Bronchial epithelial cell (primary cell): Measurements from ENCODE around the gene SERPINA3. TPM values are rescaled to one million over a fixed set of nuclear protein-coding genes. Genes with fewer than 3 reads are reported as not detected.

ENCODE experiments used
- DNase-seq: peaks from one replicate; pipeline ENCODE4 v3.0.0-alpha.2; 2010; ENCODE audit warnings: low read depth
- FAIRE-seq: peaks from 2 replicates; lab custom pipeline; 2011; peaks lifted over from hg19 to GRCh38; lab: Jason Lieb, UNC
- H3K27me3 ChIP-seq: 2 replicates; pipeline ENCODE4 v1.5.1; 2011; ENCODE audit warnings: low read length; ENCODE audit not compliant: control insufficient read depth, insufficient read depth
- H3K36me3 ChIP-seq: 2 replicates; pipeline ENCODE4 v1.5.1; 2011; ENCODE audit warnings: low read length; ENCODE audit not compliant: control insufficient read depth, insufficient read depth
- H3K4me3 ChIP-seq: 2 replicates; pipeline ENCODE4 v1.5.1; 2011; ENCODE audit warnings: mild to moderate bottlenecking, low read depth, low read length, control low read depth
- total RNA-seq: library from RNA; depleted of rRNA; stranded (reverse); fragments of >200 nt; gene quantifications from 2 replicates; pipeline ENCODE4 v1.2.1, GENCODE V29; 2014
- TF ChIP-seq, protein P1 (sequence below): IDR thresholded peaks from 2 replicates; pipeline ENCODE4 v1.5.1; 2011; ENCODE audit warnings: mild to moderate bottlenecking, moderate library complexity, low read length, control low read depth, inconsistent platforms; ENCODE audit not compliant: insufficient read depth, severe bottlenecking

Gene SERPINA3
- total RNA-seq, 1 donor from 2014 or later, result 0.79 TPM

DNA sequence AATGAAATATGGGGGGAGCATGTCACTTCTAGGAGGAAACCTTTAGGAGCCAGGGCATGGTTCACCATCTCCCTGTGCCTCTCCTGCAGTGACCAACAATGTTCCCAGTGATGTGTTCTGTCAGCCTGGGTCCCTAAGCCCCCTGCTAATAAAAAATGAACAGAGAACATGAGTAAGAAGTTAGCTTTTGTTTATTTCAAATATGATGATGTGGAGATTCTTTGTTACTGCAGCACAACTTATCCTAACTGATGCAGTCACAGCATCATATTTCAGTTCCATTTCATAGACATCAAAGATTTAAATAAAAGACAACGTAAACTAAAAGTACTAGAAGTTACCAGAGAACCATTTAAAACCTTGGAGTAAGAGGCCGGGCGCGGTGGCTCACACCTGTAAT lies 43.9 kb downstream of the SERPINA3 start:
- TF ChIP-seq, protein P1, sequence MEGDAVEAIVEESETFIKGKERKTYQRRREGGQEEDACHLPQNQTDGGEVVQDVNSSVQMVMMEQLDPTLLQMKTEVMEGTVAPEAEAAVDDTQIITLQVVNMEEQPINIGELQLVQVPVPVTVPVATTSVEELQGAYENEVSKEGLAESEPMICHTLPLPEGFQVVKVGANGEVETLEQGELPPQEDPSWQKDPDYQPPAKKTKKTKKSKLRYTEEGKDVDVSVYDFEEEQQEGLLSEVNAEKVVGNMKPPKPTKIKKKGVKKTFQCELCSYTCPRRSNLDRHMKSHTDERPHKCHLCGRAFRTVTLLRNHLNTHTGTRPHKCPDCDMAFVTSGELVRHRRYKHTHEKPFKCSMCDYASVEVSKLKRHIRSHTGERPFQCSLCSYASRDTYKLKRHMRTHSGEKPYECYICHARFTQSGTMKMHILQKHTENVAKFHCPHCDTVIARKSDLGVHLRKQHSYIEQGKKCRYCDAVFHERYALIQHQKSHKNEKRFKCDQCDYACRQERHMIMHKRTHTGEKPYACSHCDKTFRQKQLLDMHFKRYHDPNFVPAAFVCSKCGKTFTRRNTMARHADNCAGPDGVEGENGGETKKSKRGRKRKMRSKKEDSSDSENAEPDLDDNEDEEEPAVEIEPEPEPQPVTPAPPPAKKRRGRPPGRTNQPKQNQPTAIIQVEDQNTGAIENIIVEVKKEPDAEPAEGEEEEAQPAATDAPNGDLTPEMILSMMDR, result no peak

GRCh38 chr14:94659256-94659655 lies 47.1 kb downstream of the SERPINA3 start:
- Histone ChIP-seq H3K36me3 (no peaks in the 10 kb centered on the region), H3K4me3 (no peak overlapping the region), H3K27me3 (no peaks in the 10 kb centered on the region)
- FAIRE-seq (no peak), DNase-seq (no peak)
- TF ChIP-seq, protein P1, result no peak

More for the DNA sequence above, 43.9 kb downstream of the SERPINA3 start:
- no peaks in the 10 kb centered on the region for H3K27me3 ChIP-seq
- no peak for DNase-seq
- no peaks in the 10 kb centered on the region for H3K36me3 ChIP-seq
- H3K4me3 ChIP-seq, result no peak overlapping the region
- FAIRE-seq, result no peak

DNA sequence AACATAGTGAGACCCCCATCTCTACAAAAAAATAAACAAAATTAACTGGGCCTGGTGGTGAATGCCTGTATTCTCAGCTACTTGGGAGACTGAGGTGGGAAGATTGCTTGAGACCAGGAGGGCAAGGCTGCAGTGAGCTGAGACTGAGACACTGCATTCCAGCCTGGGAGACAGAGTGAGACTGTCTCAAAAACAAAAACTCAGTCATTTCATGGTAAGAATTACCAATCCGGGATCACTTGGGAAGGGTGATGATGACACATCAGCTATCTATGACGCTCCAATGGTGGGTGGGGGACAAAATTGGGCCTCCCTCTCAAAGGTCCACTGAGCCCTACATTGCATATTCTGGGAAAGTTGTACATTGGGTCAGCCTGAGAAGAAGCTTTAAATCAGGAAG lies 47.7 kb downstream of the SERPINA3 start:
- Histone ChIP-seq H3K4me3 (no peak overlapping the region), H3K36me3 (no peaks in the 10 kb centered on the region), H3K27me3 (no peaks in the 10 kb centered on the region)
- DNase-seq (no peak), FAIRE-seq (no peak)
- TF ChIP-seq, protein P1, result no peak

- H3K36me3 ChIP-seq, result no peaks in the 10 kb centered on the region
- TF ChIP-seq, protein P1, result no peak
- FAIRE-seq, result no peak
- no peak for DNase-seq
- no peaks in the 10 kb centered on the region for H3K27me3 ChIP-seq
- no peak overlapping the region for H3K4me3 ChIP-seq
These were observed 48.2 kb downstream of the SERPINA3 start for GRCh38 chr14:94660306-94660946.

DNA sequence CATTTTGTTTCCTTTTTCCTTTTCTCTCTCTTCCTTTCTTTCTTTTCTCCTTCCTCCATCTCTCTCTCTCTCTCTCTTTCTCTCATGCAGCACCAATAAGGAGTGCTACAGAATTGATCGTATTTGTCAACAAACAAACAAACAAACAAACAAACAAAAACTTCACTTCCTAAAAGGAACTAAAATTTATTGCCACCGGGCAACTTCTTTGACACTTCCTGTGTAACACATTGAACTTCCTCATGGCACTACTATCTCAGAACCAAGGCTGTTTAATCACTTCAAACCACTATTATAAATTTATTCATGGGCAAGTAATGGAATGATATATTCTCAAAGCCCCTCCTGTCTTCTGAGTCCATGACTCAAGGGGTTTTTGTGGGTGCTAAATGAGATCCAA lies 51.3 kb downstream of the SERPINA3 start:
- TF ChIP-seq, protein P1, result no peak
- Histone ChIP-seq H3K27me3 (no peaks in the 10 kb centered on the region), H3K4me3 (no peak overlapping the region), H3K36me3 (no peaks in the 10 kb centered on the region)
- no peak for DNase-seq
- FAIRE-seq, result no peak
